GM12891 (cell line): ENCODE measurements around the gene TMEM132E.

ENCODE experiments used
- POLR2A ChIP-seq: IDR thresholded peaks from 2 replicates; pipeline ENCODE4 v1.6.1; 2011; ENCODE audit warnings: low read depth, low read length, control low read depth
- POLR2AphosphoS5 ChIP-seq: IDR thresholded peaks from 2 replicates; pipeline ENCODE4 v1.6.1; 2011; ENCODE audit warnings: low read depth, low read length, control low read depth
- SPI1 ChIP-seq: IDR thresholded peaks from 2 replicates; pipeline ENCODE4 v1.6.1; 2011; ENCODE audit warnings: low read depth, low read length, control low read depth

- TF ChIP-seq POLR2AphosphoS5: no peak
- TF ChIP-seq POLR2A: no peak
- TF ChIP-seq SPI1: no peak
Measured at GRCh38 chr17:34680151-34680550, 100.8 kb downstream of the TMEM132E start.
